HG02973 (cell line): ENCODE measurements around the gene ARHGAP15.

Experiments
- ATAC-seq: cut with Tn5 transposase; IDR thresholded peaks from one replicate; pipeline ENCODE4 v1.9.1; 2021; ENCODE audit warnings: moderate library complexity; ENCODE audit not compliant: unreplicated experiment

ARHGAP15 gene

GRCh38 chr2:143144813-143145455 lies 15.7 kb downstream of the ARHGAP15 start:
- ATAC-seq, result no peak

DNA sequence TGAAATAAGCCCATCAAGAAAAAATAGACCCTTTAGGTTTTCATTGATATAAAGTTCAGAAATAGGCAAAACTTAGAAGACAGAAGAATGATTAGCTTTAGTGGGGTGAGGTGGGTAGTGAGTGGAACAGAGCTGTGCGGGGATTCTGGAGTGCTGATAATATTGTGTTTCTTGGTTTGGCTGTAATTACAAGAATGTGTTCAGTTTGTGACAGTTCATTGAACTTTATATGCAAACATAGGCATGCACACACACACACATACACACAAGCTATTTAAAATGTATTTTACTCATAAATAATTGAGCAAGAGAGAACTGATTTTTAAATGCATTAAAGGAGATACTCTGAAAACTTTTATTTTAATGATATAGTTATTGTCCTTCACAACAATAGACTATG lies 17.1 kb downstream of the ARHGAP15 start:
- ATAC-seq, result no peak

DNA sequence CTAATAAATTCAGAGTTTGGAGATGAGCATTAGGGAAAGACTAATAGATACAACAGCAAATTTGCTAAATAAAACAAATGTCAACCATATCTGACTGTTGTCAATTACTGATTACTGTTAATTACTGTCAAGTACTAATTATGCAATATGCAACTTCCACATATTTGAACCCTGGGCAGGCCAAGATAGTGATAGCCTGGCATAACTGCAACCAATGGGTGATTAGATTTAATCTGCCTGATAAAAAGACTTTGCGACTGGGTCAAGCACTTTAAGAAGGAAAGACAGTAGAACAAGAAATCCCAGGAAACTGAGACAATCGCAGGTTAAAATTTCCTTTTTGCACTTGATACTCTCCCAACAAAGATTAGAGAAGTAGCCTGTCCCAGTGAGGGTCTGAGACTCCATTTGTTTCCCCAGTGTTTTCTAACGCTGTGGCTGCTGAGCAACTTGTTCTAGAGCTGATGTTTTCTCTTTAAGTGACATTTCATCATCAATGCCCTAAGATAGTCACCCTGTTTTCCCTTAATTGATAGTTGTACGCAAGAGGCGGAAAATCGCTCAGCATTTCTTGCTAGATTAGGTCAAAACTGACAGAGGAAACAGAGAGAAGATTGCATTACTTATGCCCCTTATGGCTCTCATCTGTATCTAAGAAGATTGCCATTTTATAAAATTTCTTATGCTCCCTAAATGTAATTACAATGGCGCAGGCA lies 17.8 kb downstream of the ARHGAP15 start:
- no peak for ATAC-seq

DNA sequence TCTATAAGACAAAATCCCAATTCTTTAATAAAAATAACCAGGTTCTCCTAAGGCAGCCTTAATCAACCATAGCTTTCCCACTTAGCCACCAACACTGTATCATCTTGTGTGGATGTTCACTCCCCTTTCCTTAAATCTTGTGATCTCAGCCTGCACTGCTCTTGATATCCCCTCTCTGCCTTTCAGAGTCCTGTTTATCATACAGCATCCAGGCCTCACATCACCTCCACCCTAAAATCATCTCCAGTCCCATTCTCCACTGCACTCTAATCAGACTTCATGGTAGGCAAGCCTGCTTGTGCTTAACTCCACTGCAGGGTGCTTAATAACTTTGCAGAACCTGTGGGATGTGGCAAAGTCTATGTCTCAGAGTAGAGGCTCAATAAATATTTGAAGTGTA lies 18.8 kb downstream of the ARHGAP15 start:
- ATAC-seq, result no peak

GRCh38 chr2:143148757-143149156 lies 19.5 kb downstream of the ARHGAP15 start:
- ATAC-seq, result peak; percentile 61

DNA sequence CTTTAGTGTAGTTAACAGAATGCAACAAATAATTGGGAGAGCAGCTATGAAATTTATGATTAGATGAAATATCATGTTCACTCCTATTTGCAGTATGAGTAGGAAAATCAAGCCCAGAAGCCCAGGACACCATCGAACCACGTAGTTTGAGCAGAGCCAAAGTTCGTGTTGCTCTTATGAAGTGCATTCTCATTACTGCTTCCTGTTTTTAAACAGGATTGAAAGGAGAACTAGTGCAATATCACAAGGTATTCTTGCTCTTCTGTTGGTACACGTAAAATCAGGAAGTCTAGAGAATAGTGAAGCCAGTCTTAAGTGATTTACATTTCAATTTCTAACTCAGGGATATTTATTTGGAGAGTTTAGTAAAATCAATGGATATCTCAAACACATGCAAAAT lies 21.1 kb downstream of the ARHGAP15 start:
- ATAC-seq, result peak; percentile 65

- no peak for ATAC-seq
Observed at GRCh38 chr2:143151111-143151752, 22.0 kb downstream of the ARHGAP15 start.

DNA sequence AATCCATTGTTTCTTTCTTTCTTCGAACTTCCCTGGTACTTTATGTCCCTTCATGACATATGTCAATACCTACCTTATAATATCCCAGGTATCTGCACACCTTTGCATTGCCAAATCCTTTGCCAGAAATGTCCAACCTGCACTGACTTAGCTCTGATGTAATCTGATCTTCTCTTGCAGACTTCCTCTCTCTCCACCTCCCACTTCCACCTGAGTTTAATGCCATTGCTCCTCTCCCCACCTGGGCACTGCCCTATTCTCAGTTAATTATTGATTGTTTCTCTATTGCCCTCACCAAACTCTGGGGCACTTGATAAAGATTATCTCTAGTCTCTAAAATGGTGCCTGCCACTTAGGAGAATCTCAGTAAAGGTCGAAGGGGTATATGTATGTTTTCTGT lies 23.0 kb downstream of the ARHGAP15 start:
- no peak for ATAC-seq

- ATAC-seq, result no peak
Observed at GRCh38 chr2:143152637-143153036, 23.4 kb downstream of the ARHGAP15 start.

DNA sequence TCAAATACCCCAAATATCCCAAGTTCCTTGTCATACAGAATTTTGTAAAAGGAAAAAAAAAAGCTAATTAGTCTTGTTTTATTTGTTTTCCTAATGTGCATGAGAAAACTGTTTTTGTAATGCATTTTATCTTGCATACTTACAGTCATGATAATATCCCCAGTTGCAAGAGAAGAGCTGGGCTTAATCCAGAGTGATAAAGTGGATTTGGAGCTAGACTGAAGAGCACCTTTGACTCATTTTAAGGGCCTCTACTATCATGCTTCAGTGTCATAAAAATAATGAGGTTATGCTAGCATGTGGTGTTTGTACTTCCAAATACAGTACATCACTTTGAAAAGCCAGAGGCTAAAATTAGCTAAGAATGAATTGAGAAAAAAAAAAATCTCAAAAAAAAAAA lies 26.4 kb downstream of the ARHGAP15 start:
- ATAC-seq, result no peak

DNA sequence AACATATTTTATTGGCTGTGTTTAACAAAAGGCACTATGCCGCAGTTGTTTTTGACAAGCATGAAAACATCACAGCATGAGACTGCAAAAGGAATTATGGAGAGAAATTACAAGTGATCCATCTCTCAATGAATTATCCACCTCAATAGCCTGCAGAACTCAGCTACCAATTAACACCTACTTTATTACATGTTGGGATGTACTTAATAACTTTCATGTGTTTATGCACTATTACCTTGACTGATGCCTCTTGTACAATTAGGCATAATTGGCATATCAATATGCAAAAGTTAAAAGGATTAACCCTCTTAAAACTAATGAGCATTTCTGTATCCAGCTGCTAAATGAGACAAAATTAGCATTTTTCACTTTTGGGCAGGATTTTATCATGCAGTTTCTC lies 27.8 kb downstream of the ARHGAP15 start:
- no peak for ATAC-seq

DNA sequence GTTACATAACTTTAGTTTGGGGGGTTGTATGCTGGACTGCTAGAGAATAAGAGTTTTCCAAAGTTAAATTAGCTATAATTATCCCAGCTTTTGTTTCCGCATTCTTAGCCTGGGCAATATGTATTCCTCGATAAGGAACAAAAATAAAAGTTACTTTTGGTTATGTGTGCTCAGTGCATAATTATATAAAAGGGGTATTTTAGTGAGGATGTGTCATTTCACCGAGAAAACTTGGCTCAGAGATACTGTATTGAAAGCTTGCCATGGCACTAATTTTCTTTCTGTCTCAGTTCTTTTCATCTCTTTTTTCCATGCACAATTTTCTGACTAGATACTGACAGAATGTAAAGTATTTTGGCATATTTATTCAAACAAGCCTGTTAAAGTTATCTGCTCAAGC lies 28.2 kb downstream of the ARHGAP15 start:
- no peak for ATAC-seq

- ATAC-seq, result no peak
Observed at GRCh38 chr2:143158098-143158497, 28.9 kb downstream of the ARHGAP15 start.

GRCh38 chr2:143158551-143159485 lies 29.6 kb downstream of the ARHGAP15 start:
- no peak for ATAC-seq

DNA sequence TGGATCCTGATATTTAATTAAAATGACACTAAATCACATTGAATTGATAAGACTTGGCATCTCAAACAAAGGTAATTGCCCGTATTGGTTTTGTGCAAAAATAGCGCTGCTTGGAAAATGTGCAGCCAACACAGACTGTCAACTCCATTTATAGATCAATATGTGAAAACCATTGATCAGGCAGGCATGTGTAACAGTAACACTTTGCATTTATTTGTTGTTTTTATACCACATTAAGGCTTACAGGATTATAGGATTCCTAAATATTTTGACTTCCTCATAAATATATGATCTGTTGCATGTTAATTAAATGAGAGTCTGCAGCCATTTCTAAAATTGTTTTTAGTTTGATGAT lies 30.2 kb downstream of the ARHGAP15 start:
- no peak for ATAC-seq

DNA sequence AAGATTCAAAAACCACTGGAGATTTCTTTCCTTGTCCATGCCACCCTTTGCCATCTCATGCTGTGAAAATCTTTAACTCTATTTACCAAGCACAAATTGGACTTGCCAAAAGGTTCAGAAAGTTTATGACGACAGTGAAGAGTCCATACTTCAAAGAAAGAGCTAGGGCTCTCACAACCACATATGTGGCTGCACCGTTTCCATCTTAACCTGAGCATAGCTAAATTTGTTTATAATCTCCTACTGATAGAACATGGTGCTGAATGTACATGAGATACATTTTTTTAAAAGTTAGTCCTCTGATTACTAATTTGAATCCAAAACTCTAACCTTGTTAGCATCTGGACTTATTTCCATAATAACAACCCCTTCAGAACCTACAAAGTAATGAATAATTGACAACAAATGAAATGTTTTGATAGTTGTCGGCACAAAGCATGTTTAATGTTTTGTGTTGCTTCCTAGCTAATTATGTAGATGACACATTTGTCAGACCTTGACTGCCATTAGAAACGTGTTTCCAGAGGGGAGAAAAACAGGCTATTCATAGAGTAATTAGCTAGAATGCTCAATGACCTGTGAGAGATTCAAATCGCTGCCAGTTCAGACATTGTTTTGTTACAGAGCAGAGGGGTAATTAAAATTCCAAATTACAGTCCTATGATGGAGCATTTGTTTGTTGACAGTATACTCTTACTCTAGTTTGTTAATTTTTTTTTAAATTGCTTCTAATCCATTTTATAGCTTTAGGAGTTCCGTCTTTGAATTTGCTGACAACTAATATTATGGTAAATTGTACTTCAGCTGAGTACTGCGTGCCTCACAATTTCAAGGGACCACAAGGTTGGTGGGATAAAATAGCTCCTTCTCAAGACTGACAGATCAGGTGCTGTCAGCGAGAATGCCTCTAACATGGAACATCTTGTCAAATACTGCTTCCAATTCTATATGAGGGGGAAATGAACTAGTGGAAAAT lies 31.8 kb downstream of the ARHGAP15 start:
- no peak for ATAC-seq

- peak; percentile 91 for ATAC-seq
Observed at GRCh38 chr2:143162123-143162837, 33.1 kb downstream of the ARHGAP15 start.

DNA sequence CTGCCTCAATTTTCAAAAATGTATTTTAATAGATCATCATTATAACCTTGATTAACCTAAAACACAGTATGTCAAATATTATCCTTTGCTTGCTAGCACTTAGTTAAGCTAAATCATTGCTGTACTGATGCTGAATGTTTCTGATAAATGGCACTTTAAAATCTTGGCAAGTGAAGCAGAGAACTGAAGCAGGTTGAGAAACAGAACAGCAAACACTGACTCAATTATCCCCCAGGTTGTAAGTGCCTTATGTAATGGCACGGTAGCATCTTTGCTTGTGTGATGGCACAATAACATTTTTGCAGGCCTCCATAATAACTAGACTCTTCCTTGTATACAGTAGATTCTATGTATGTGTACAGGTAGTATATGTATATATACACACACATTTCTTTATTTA lies 33.8 kb downstream of the ARHGAP15 start:
- no peak for ATAC-seq

GRCh38 chr2:143163499-143163898 lies 34.3 kb downstream of the ARHGAP15 start:
- no peak for ATAC-seq
